HepG2 (cell line): ENCODE data around the gene HOXA4. TPM values are rescaled to one million over a fixed set of nuclear protein-coding genes. Genes with fewer than 3 reads are reported as not detected.

Source experiments
- ATAC-seq: fragments of 200-7000 bp; cut with Tn5 transposase; 3 replicates; pipeline ENCODE4 v1.9.1; 2020; ENCODE audit warnings: mild to moderate bottlenecking, moderate library complexity
- BruUV-seq: library from RNA; stranded (reverse); fragments of 400-500 nt; replicated peaks from 2 replicates; lab custom pipeline; 2021; lab: Mats Ljungman, UMichigan
- CTCF ChIA-PET: fragments of 300-600 bp; formaldehyde crosslinking; extraction: SDS; loops from one replicate; lab custom pipeline; 2021; ENCODE audit warnings: low total read pairs, inconsistent platforms, low intra/inter-chr PET ratio; lab: Yijun Ruan, JAX
- POLR2A ChIA-PET: fragments of 350-600 bp; sonication (Branson Sonifier 250); formaldehyde crosslinking; loops from one replicate; lab custom pipeline; 2020; ENCODE audit warnings: antibody characterized with exemption, inconsistent platforms; lab: Yijun Ruan, JAX
- DNase-seq: peaks from one replicate; pipeline ENCODE4 v3.0.0-alpha.2; 2015; ENCODE audit warnings: low spot score
- FAIRE-seq: peaks from 3 replicates; lab custom pipeline; 2011; peaks lifted over from hg19 to GRCh38; lab: Jason Lieb, UNC
- H2AFZ ChIP-seq: one replicate; pipeline ENCODE4 v1.6.1; 2011; ENCODE audit warnings: low read length, inconsistent platforms
- H3K27ac ChIP-seq: fragments of 300-600 bp; 3 replicates; pipeline ENCODE4 v1.8.0; 2011; ENCODE audit warnings: mixed run types, mild to moderate bottlenecking, mixed read lengths, low read length, inconsistent platforms; ENCODE audit not compliant: insufficient read depth; ENCODE audit errors: extremely low read length
- H3K27me3 ChIP-seq, 2 experiments: fragments of 200-600 bp in 1 of 2; 2 replicates in 1 of 2; 3 replicates in 1 of 2; pipeline versions ENCODE4 v1.6.0 to v1.8.0; 2011; ENCODE audit warnings: low read length in 2 of 2, mild to moderate bottlenecking in 2 of 2, moderate library complexity in 2 of 2, inconsistent platforms in 1 of 2; ENCODE audit not compliant: insufficient read depth in 2 of 2, control insufficient read depth in 1 of 2
- H3K36me3 ChIP-seq, 2 experiments: fragments of 200-600 bp in 1 of 2; replicated peaks in 1 of 2; 2 replicates in 1 of 2; 3 replicates in 1 of 2; pipeline versions ENCODE4 v1.5.1 to v1.8.0; 2011; ENCODE audit warnings: low read length in 2 of 2, inconsistent platforms in 1 of 2; ENCODE audit not compliant: insufficient read depth in 2 of 2, control insufficient read depth in 1 of 2
- H3K4me1 ChIP-seq: 2 replicates; pipeline ENCODE4 v1.5.1; 2012; ENCODE audit warnings: low read length, inconsistent platforms; ENCODE audit not compliant: insufficient read depth
- H3K4me2 ChIP-seq: 2 replicates; pipeline ENCODE4 v1.6.0; 2011; ENCODE audit warnings: low read depth, low read length, inconsistent platforms
- H3K4me3 ChIP-seq, 3 experiments: fragments of 200-600 bp in 1 of 3; sonication (generic), shearing (Covaris generic) in 1 of 3; replicated peaks in 1 of 3; 2 replicates each; pipeline ENCODE4 v1.5.1; 2011 to 2016; ENCODE audit warnings: low read length in 3 of 3, inconsistent platforms in 2 of 3, low read depth in 2 of 3, mild to moderate bottlenecking in 2 of 3, control low read depth in 1 of 3, mixed read lengths in 1 of 3; ENCODE audit not compliant: insufficient read depth in 1 of 3
- H3K79me2 ChIP-seq: one replicate; pipeline ENCODE4 v1.6.1; 2011; ENCODE audit warnings: low read length, inconsistent platforms; ENCODE audit not compliant: insufficient read depth
- H3K9ac ChIP-seq: 2 replicates; pipeline ENCODE4 v1.6.0; 2011; ENCODE audit warnings: mild to moderate bottlenecking, low read depth, low read length, inconsistent platforms; ENCODE audit not compliant: insufficient read depth
- H3K9me3 ChIP-seq: 2 replicates; pipeline ENCODE4 v1.5.1; 2012; ENCODE audit warnings: mild to moderate bottlenecking, low read length
- H4K20me1 ChIP-seq: 2 replicates; pipeline ENCODE4 v1.6.0; 2011; ENCODE audit warnings: inconsistent platforms, mild to moderate bottlenecking, low read length, moderate library complexity; ENCODE audit not compliant: insufficient read depth
- JUNB ChIP-seq: sonication (generic); formaldehyde crosslinking; IDR thresholded peaks from 2 replicates; pipeline ENCODE4 v1.8.0; 2022; ENCODE audit warnings: missing genetic modification reagents, mild to moderate bottlenecking, borderline replicate concordance
- KLF12 ChIP-seq: sonication (generic); formaldehyde crosslinking; IDR thresholded peaks from 2 replicates; pipeline ENCODE4 v1.4.0; 2020; ENCODE audit warnings: missing genetic modification reagents, borderline replicate concordance
- RAD51 ChIP-seq: fragments of 450-650 bp; IDR thresholded peaks from 2 replicates; pipeline ENCODE4 v1.6.1; 2016; ENCODE audit warnings: borderline replicate concordance
- TFDP1 ChIP-seq: IDR thresholded peaks from 2 replicates; pipeline ENCODE4 v1.6.1; 2016; ENCODE audit warnings: missing compliant biosample characterization, missing genetic modification reagents, borderline replicate concordance
- ZNF687 ChIP-seq: sonication (generic); formaldehyde crosslinking; IDR thresholded peaks from 2 replicates; pipeline ENCODE4 v1.5.1; 2020; ENCODE audit warnings: mild to moderate bottlenecking, missing genetic modification reagents, moderate library complexity
- ZNF713 ChIP-seq: sonication (generic); formaldehyde crosslinking; IDR thresholded peaks from 2 replicates; pipeline ENCODE4 v1.4.0; 2020; ENCODE audit warnings: mild to moderate bottlenecking, missing genetic modification reagents
- ZNF724P ChIP-seq: sonication (generic); formaldehyde crosslinking; IDR thresholded peaks from 2 replicates; pipeline ENCODE4 v1.8.0; 2022; ENCODE audit warnings: missing genetic modification reagents, borderline replicate concordance
- ZNF800 ChIP-seq: sonication (generic); formaldehyde crosslinking; IDR thresholded peaks from 2 replicates; pipeline ENCODE4 v1.4.0; 2020; ENCODE audit warnings: missing genetic modification reagents
- WGBS: methylation state at CpG from one replicate; pipeline ENCODE4 v1.1.6; 2017; ENCODE audit warnings: low lambda C conversion rate; 5-methylcytosine and 5-hydroxymethylcytosine counted together
- in situ Hi-C: cut with HindIII; loops from 2 replicates; pipeline ENCODE4 v1.10.0; 2017; ENCODE audit warnings: low pct_unique_long_range_greater_than_20kb; ENCODE audit not compliant: extremely low pct_ligation_motif_present
- intact Hi-C: fragments of 100-400 bp; cut with micrococcal nuclease; formaldehyde crosslinking; loops from one replicate; pipeline ENCODE4 v1.10.0; 2022; ENCODE audit not compliant: unreplicated experiment
- polyA plus RNA-seq, 8 experiments: library from polyadenylated mRNA; depleted of rRNA in 3 of 8; stranded (reverse) in 7 of 8; unstranded in 1 of 8; fragments of >200 nt; fragmentation: Illumina TruSeq in 4 of 8; extraction: Trizol in 4 of 8; gene quantifications; 2 replicates each; pipeline versions ENCODE4 v1.2.1 to v1.2.3, GENCODE V29; 2011 to 2016; ENCODE audit warnings: low read depth in 4 of 8, missing spikeins in 1 of 8, mixed read lengths in 1 of 8; ENCODE audit not compliant: insufficient read depth in 1 of 8
- total RNA-seq, 5 experiments: library from RNA; depleted of rRNA; stranded (reverse); fragments of >200 nt; fragmentation: Illumina TruSeq; extraction: Trizol; gene quantifications; 2 replicates each; pipeline ENCODE4 v1.2.3, GENCODE V29; 2016; ENCODE audit warnings: low read depth in 1 of 5

The HOXA4 gene
- total and polyA plus RNA-seq, 2 of the 13 experiments (the other 11 are each of a cell fraction or from before 2014, with no cell fraction given), result 2.4 to 5.4 TPM

GRCh38 chr7:27156508-27156898, 25.9 kb upstream of the HOXA4 start, which contains the start of gene HOXA7 (continued):
- TF ChIP-seq RAD51, result peak; percentile 47; the same call in 1 of the 2 replicates

GRCh38 chr7:27155816-27156507, 25.4 kb upstream of the HOXA4 start:
- no peak for DNase-seq
- FAIRE-seq, result no peak
- BruUV-seq, result no TSS peak
- no peak for ATAC-seq
- no peaks in the 10 kb centered on the region for H3K79me2 ChIP-seq
- peaks cover 6 to 61% of the 10 kb centered on the region in 2 experiments for H3K27me3 ChIP-seq
- no peaks in the 10 kb centered on the region for H3K36me3 ChIP-seq
- peaks cover 33% of the 10 kb centered on the region for H3K4me1 ChIP-seq
- H3K27ac ChIP-seq, result no peak overlapping the region
- peak overlapping the region; percentile 60 for H3K4me2 ChIP-seq
- no peaks in the 10 kb centered on the region for H4K20me1 ChIP-seq
- intact Hi-C loops (no loop called here), in situ Hi-C loops (loop anchor here (5.0 to 25.0 kb wide), 2 partner anchors 789 to 1069 kb away; no protein-coding TSS in a partner anchor)
- no peaks in the 10 kb centered on the region for H3K9me3 ChIP-seq
- POLR2A ChIA-PET, result no interaction called here
- no peak overlapping the region for H2AFZ ChIP-seq
- H3K9ac ChIP-seq, result no peak overlapping the region
- peak overlapping the region; percentile 40 to 48 (median 42); a peak in 5 of 6 replicates for H3K4me3 ChIP-seq
- CTCF ChIA-PET, result no interaction called here
- 74% methylated on average over 55 of the region's 63 CpGs for WGBS
- TF ChIP-seq JUNB (no peak), TFDP1 (CRISPR knock-in tag) (no peak), KLF12 (CRISPR knock-in tag) (no peak), ZNF724P (CRISPR knock-in tag) (no peak), ZNF713 (no peak), ZNF800 (CRISPR knock-in tag) (peak; percentile 97), ZNF687 (CRISPR knock-in tag) (peak; percentile 45)
